ENCODE data around the gene WDR33.

WDR33 gene

DNA sequence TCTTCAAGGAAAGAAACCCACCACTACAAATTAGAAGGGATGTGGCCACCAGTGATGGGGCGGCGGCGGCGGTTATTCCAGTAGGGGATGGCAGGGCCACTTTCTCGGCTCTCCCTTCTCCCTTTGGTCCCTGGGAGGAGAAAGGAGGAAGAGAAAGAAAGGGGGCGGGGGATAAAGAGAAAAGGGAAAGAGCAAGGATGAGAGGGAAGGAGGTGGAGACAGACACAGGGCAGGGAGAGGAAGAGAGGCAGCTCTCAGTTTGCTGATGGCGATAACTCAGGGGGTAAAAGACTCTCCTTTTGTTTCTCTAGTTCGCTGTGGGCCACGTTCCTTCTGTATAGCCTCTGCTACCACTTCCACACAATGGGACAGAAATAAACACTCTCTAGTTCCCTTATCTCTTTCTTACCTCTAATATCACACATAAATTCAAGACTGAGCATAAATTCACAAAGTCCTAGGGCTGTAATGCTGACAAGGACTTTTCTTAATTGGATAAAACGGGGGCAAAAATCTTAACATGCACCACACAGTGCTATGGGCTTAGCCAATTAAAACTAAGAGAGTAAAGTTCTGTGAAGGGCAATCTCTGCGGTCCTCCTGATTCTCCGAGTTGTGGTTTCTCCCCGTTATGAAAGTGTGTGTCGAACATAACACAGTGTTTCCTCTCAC, 95.1 kb downstream of the WDR33 start:
- no peak for DNase-seq

DNA sequence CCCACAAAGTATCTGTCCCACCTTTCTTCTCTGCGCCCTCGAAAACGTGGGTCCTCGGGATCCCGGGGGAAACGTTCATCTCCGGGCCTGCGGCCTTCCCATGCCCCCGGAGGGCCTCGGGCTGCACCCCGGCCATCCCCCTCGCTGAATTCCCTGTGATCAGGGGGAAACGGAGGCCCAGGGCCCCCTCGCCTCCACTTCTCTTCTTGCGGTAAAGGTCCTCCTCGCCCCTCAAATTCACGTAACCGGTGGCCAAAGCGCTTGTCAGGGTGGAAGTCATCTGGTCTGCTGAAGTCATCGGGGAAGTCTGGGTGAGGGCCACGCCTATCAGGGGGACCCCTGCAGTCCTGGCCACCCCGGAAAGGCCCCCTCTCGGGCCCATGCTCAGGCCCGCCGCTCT, 97.4 kb downstream of the WDR33 start:
- no peak for DNase-seq

- no peak for DNase-seq
Measured at GRCh38 chr2:127712999-127713398, 98.0 kb downstream of the WDR33 start.

DNA sequence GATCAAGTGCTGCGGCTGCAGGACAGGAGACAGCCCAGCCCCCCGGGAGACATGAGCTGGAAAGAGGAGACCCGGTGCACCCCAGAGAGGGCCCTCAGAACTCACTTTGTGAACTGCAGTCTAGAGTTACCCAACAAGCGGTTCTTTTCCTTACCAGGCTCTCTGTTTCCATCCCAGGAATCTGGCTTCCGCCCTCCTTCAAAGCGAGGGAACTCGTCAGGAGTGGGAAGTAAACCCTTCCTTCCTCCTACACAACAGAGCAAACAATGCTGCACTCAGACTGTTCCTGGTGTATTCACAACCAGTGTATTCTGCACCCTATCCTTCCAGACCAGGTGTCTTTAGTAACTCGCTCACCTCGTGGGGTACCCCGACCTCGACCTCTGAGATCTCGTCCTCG, 101.6 kb downstream of the WDR33 start:
- DNase-seq: no peak

- peak; percentile 19 for DNase-seq
Measured at GRCh38 chr2:127707890-127708648, 102.9 kb downstream of the WDR33 start.

DNA sequence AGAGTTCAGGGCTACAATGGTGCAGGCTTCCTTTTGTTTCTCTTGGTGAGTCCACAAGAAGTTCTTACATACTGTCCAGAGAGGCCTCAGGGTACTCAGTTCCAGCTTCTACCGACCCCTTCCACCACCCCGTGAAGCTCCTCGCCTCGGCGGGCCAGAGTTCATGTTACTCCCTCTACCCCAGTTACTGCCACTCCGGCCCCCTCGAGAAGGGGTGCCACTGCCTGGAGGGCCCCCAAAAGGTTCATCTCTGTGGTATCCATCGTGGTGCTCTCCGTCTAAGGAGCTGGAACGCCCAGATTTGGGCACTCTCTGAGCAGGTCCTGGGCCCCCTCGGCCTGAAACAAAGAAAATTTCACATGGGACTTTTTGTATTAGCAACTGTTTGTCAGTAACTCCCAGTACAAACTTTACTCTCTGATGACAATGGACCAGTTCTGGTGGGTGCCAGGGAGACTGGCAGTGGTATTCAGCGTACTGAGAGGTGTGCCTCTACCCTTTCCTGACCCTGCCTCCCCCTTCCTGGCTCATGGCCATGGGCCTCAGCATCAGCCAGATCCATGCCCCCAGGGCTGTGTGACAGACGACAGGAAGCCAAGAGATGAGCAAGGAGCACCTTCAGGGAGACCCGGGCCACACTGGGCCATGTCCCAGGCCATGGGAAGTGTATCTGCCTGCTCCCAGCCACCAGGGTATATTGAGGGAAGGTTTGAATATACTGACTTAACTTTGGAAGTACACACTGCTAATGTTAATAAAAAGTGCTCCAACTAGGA, 104.6 kb downstream of the WDR33 start:
- no peak for DNase-seq

GRCh38 chr2:127705391-127706065, 105.4 kb downstream of the WDR33 start:
- no peak for DNase-seq

DNA sequence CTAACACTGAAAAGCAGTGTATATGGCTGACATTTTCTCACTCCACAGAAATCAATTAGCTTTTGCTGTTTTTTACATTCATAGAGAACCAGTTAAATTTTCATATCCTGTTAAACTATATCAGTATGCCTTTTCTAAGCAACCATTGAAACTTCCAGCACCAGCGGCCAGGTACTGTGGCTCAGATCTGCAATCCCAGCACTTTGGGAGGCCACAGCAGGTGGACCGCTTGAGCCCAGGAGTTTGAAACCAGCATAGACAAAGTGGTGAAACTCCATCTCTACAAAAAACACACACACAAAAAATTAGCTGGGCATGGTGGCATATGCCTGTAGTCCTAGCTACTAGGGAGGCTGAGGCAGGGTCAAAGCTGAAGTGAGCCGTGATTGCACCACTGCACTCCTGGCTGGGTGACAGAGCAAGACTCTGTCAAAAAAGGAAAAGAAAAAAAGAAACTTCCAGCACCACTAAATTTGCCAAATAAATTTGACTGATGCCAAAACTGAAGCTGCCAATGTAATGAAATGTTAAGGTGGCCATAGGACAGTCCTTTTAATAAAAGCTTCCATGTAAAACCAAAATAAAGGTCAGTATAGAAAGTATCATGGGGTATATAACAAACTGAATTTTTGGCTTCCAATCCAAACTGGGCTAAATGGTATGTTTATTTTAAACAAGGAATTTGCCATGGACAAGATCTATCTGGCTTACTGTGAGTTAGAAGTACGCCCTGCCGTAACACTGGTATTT, 106.2 kb downstream of the WDR33 start:
- DNase-seq: no peak

DNA sequence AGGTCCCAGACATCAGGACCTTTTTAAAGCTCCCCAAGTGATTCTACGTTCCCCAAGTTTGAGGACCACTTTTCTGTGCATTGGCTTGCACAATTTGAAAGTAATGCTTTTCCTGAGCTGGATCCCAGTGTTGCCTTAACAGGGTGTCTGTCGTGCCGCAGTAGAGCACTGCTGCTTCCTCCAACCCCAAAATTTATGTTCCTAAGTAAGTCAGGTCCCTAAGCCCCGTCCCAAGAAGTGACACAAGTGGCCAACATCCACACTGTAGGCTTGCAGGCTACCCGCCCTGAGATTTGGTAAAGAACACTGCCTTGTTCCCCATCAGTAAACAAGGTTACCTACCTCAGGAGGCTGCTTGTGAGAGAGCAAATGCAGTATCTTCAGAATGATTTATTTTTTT, 107.7 kb downstream of the WDR33 start:
- DNase-seq: no peak

- DNase-seq: no peak
Measured at GRCh38 chr2:127702395-127703009, 108.5 kb downstream of the WDR33 start.

DNA sequence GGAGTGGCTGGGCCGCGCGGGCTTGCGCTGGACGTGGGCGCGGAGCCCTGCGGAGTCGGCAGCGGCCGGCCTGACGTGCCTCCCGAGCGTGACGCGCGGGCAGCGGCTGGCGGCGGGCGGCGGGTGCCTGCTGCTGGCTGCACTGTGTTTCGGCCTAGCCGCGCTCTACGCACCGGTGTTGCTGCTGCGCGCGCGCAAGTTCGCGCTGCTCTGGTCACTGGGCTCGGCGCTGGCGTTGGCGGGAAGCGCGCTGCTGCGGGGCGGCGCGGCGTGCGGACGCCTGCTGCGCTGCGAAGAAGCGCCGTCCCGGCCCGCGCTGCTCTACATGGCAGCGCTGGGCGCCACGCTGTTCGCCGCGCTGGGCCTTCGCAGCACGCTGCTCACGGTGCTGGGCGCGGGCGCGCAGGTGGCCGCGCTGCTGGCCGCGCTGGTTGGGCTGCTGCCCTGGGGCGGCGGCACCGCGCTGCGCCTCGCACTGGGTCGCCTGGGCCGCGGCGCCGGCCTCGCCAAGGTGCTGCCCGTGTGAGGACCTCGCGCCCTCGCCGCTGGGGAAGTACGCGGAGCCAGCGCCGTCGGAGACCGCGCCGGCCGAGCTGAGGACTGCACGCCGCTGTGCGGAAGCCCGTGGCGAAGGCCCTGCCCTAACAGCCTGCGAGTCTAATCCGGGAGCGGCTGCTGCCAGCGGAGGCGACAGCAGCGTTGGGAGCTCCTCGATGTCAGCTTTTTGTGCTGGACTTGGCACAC, 109.1 kb downstream of the WDR33 start:
- peak; percentile 78 for DNase-seq

- peak; percentile 91 for DNase-seq
Measured at GRCh38 chr2:127701193-127701650, 109.7 kb downstream of the WDR33 start, which contains the start of gene SFT2D3. SFT2D3 (plus strand) TSS chr2:127701497; CDS start chr2:127701529, 32 bp downstream.

DNA sequence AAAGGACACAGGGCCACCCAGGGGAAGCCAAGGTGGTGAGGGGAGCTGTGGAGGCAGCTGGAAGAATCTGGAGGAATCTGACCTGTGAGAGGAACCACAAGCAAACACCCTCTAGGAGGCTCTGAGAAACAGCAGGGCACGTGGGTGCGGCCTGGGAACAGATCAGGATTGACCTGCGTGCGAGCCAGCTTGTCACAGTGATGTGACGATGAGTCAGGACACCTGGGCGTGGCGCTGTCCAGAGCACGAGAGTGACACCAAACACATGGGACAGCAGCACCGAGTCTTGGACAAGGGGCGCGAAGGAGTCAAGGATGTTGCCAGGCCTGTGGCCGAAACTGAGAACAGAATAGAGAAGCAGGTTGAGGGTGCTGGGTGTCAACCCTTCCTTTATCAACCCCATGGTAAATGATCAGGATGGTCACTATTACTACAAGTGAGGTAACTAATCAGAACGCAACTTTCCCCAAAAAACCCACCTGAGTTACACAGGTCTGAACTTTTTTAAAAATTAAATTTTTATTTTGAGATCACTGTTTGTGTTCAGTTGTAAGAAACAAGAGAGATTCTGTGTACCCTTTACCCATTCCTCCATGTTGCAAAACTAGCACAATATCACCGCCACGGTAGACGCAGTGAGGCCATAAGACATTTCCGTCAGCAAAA, 110.3 kb downstream of the WDR33 start:
- DNase-seq: peak; percentile 19

- no peak for DNase-seq
Measured at GRCh38 chr2:127698553-127699355, 112.2 kb downstream of the WDR33 start.

- DNase-seq: no peak
Measured at GRCh38 chr2:127697482-127698180, 113.3 kb downstream of the WDR33 start.

GRCh38 chr2:127695491-127696472, 115.2 kb downstream of the WDR33 start:
- peak; percentile 68 for DNase-seq

- DNase-seq: no peak
Measured at GRCh38 chr2:127694986-127695385, 116.0 kb downstream of the WDR33 start.

All from fibroblast of skin of back (primary cell).